Colonic mucosa (tissue), 4 donors: ENCODE results near the gene ANK2. TPM values are rescaled to one million over a fixed set of nuclear protein-coding genes. Genes with fewer than 3 reads are reported as not detected.
"Not testable (repeated sequence)": the region's sequence is repeated elsewhere in the genome, so short reads cannot be mapped to it uniquely, and the experiment has no call there.

ENCODE experiments used
- DNase-seq: peaks from one replicate; pipeline ENCODE4 v3.0.0-alpha.2; 2020
- H3K27ac ChIP-seq: fragments of 200-600 bp; one replicate; pipeline ENCODE4 v1.8.0; 2021
- H3K27me3 ChIP-seq: fragments of 200-600 bp; one replicate; pipeline ENCODE4 v1.8.0; 2021
- H3K36me3 ChIP-seq: fragments of 200-600 bp; one replicate; pipeline ENCODE4 v1.8.0; 2021
- H3K4me1 ChIP-seq: fragments of 200-600 bp; one replicate; pipeline ENCODE4 v1.8.0; 2021; ENCODE audit warnings: mild to moderate bottlenecking
- H3K4me3 ChIP-seq: fragments of 200-600 bp; one replicate; pipeline ENCODE4 v1.8.0; 2021
- H3K9ac ChIP-seq, 2 donors: one replicate each; pipeline ENCODE4 v1.7.0; 2013; ENCODE audit warnings: control low read depth in 2 of 2, low read depth in 2 of 2, low read length in 2 of 2
- H3K9me3 ChIP-seq: fragments of 200-600 bp; one replicate; pipeline ENCODE4 v1.8.0; 2021
- intact Hi-C: fragments of 100-400 bp; cut with DNase I; formaldehyde crosslinking; loops from one replicate; pipeline ENCODE4 v1.14.1; 2022
- total RNA-seq, 2 donors: library from RNA; stranded (reverse); fragmentation: NEBNext Ultra II Directional in 1 of 2; extraction: Animal tissue kit (Norgen Biotek cat#: 25700) in 1 of 2; gene quantifications; one replicate each; pipeline ENCODE4 v1.2.1, GENCODE V29; 2021
- TF ChIP-seq, protein P1 (sequence below): fragments of 200-600 bp; IDR thresholded peaks from one replicate; pipeline ENCODE4 v1.8.0; 2022; ENCODE audit warnings: antibody characterized with exemption, mild to moderate bottlenecking
- donor health status: healthy.
- donor health status: DM: no; HTN: no; CAD: no.
- donor health status: DM: no; HTN: no; CAD: no.

Gene ANK2
- total RNA-seq, 2 donors from 2014 or later = 4.6 to 20.7 TPM

- no peak overlapping the region for H3K4me3 ChIP-seq
- TF ChIP-seq, protein P1, sequence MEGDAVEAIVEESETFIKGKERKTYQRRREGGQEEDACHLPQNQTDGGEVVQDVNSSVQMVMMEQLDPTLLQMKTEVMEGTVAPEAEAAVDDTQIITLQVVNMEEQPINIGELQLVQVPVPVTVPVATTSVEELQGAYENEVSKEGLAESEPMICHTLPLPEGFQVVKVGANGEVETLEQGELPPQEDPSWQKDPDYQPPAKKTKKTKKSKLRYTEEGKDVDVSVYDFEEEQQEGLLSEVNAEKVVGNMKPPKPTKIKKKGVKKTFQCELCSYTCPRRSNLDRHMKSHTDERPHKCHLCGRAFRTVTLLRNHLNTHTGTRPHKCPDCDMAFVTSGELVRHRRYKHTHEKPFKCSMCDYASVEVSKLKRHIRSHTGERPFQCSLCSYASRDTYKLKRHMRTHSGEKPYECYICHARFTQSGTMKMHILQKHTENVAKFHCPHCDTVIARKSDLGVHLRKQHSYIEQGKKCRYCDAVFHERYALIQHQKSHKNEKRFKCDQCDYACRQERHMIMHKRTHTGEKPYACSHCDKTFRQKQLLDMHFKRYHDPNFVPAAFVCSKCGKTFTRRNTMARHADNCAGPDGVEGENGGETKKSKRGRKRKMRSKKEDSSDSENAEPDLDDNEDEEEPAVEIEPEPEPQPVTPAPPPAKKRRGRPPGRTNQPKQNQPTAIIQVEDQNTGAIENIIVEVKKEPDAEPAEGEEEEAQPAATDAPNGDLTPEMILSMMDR = no peak
- H3K27me3 ChIP-seq = no peaks in the 10 kb centered on the region
- H3K36me3 ChIP-seq = no peaks in the 10 kb centered on the region
- no peak overlapping the region for H3K9ac ChIP-seq
- no peak overlapping the region for H3K27ac ChIP-seq
- DNase-seq = no peak
- no peaks in the 10 kb centered on the region for H3K9me3 ChIP-seq
- intact Hi-C loops = no loop called here
- no peaks in the 10 kb centered on the region for H3K4me1 ChIP-seq
Observed at GRCh38 chr4:113179091-113179490, 129.6 kb downstream of the ANK2 start.

GRCh38 chr4:113179996-113180395 is 130.5 kb downstream of the ANK2 start:
- Histone ChIP-seq H3K4me3 (no peak overlapping the region), H3K36me3 (no peaks in the 10 kb centered on the region), H3K9me3 (no peaks in the 10 kb centered on the region), H3K4me1 (no peaks in the 10 kb centered on the region), H3K27ac (no peak overlapping the region), H3K27me3 (no peaks in the 10 kb centered on the region), H3K9ac (no peak overlapping the region)
- DNase-seq = no peak
- intact Hi-C loops = no loop called here
- TF ChIP-seq, protein P1 = no peak

GRCh38 chr4:113181289-113182007 is 132.0 kb downstream of the ANK2 start:
- Histone ChIP-seq H3K4me3 (no peak overlapping the region), H3K9me3 (no peaks in the 10 kb centered on the region), H3K27ac (no peak overlapping the region), H3K4me1 (no peaks in the 10 kb centered on the region), H3K36me3 (no peaks in the 10 kb centered on the region), H3K27me3 (no peaks in the 10 kb centered on the region), H3K9ac (no peak overlapping the region)
- TF ChIP-seq, protein P1 = no peak
- no peak for DNase-seq
- intact Hi-C loops = no loop called here

GRCh38 chr4:113183032-113183605 is 133.7 kb downstream of the ANK2 start:
- Histone ChIP-seq H3K9ac (no peak overlapping the region), H3K36me3 (no peaks in the 10 kb centered on the region), H3K27me3 (no peaks in the 10 kb centered on the region), H3K27ac (no peak overlapping the region), H3K9me3 (no peaks in the 10 kb centered on the region), H3K4me1 (no peaks in the 10 kb centered on the region), H3K4me3 (no peak overlapping the region)
- TF ChIP-seq, protein P1 = no peak
- no peak for DNase-seq
- intact Hi-C loops = no loop called here

DNA sequence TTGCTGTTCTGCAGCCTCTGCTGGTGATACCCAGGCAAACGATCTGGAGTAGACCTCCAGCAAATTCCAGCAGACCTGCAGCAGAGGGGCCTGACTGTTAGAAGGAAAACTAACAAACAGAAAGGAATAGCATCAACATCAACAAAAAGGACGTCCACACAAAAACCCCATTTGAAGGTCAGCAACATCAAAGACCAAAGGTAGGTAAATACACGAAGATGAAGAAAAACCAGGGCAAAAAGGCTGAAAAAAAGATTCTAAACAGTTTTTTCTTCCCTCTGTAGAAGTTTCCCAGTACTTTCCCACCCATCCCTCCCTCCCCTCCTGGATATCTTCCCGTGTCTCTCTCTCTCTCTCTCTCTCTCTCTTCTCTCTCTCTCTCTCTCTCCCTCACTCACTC is 136.8 kb downstream of the ANK2 start:
- H3K9me3 ChIP-seq, DNase-seq, H3K4me1 ChIP-seq, H3K36me3 ChIP-seq, intact Hi-C loops, H3K27ac ChIP-seq, H3K4me3 ChIP-seq, H3K9ac ChIP-seq, H3K27me3 ChIP-seq: not testable (repeated sequence)

DNA sequence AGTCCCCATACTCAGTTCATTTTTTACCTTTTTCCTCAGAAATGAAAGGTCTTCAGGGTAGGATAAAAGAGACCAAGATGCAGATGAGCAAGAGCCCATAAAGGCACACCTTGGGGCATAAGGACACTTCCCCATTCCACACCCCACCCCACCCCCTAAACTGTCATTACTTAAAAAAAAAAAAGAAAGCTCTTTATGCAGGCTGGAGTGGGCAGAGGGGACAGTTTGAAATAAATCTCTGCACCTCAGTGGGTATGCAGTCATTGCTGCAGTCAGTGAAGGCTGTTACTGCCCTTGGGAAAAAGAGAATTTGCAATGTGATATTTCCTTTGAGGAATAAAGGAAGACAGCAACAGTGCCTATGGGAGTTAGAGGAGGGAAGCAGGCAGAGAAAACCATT is 137.5 kb downstream of the ANK2 start:
- no peak for DNase-seq
- Histone ChIP-seq H3K36me3 (no peaks in the 10 kb centered on the region), H3K27ac (no peak overlapping the region), H3K4me3 (no peak overlapping the region), H3K9me3 (no peaks in the 10 kb centered on the region), H3K27me3 (no peaks in the 10 kb centered on the region), H3K4me1 (no peaks in the 10 kb centered on the region), H3K9ac (no peak overlapping the region)
- TF ChIP-seq, protein P1 = no peak
- intact Hi-C loops = no loop called here
